Measurements from ENCODE around the gene ZNF317.

The ZNF317 gene

GRCh38 chr19:9140159-9140874 lies at the start of gene ZNF317:
Gene ZNF317 (plus strand): TSS chr19:9140397. CDS start chr19:9156017, 15,620 bp downstream.
- H3K4me3 ChIP-seq (ENCODE audit: low read depth, low read length): peak within 1 kb of the TSS; percentile 99
- no peak for TF ChIP-seq CTCF (IDR thresholded peaks at IDR 0.05; ENCODE audit: low read depth, low read length)

GRCh38 chr19:9107375-9107774 lies 32.8 kb upstream of the ZNF317 start, which contains the start of gene OR7G2:
Gene OR7G2 (minus strand): TSS chr19:9107475. CDS start chr19:9103243, 4,232 bp downstream.
- TF ChIP-seq CTCF (IDR thresholded peaks at IDR 0.05; ENCODE audit: low read depth, low read length): no peak
- H3K4me3 ChIP-seq (ENCODE audit: low read depth, low read length): no peak within 1 kb of the TSS

GRCh38 chr19:9109959-9110358 lies 30.2 kb upstream of the ZNF317 start:
- H3K4me3 ChIP-seq (ENCODE audit: low read depth, low read length): no peak overlapping the region
- no peak for TF ChIP-seq CTCF (IDR thresholded peaks at IDR 0.05; ENCODE audit: low read depth, low read length)

- no peak within 1 kb of the TSS for H3K4me3 ChIP-seq (ENCODE audit: low read depth, low read length)
- no peak for TF ChIP-seq CTCF (IDR thresholded peaks at IDR 0.05; ENCODE audit: low read depth, low read length)
These were observed 24.8 kb upstream of the ZNF317 start, which contains the start of gene OR7G1 for GRCh38 chr19:9115307-9115813. Gene OR7G1 (minus strand): TSS chr19:9115763. CDS start chr19:9115763, 0 bp downstream.

GRCh38 chr19:9116547-9116946 lies 23.6 kb upstream of the ZNF317 start:
- H3K4me3 ChIP-seq (ENCODE audit: low read depth, low read length): no peak overlapping the region
- TF ChIP-seq CTCF (IDR thresholded peaks at IDR 0.05; ENCODE audit: low read depth, low read length): no peak

GRCh38 chr19:9126900-9127405 lies 13.2 kb upstream of the ZNF317 start, which contains the start of gene OR7G3:
Gene OR7G3 (minus strand): TSS chr19:9126950. CDS start chr19:9126950, 0 bp downstream.
- no peak within 1 kb of the TSS for H3K4me3 ChIP-seq (ENCODE audit: low read depth, low read length)
- TF ChIP-seq CTCF (IDR thresholded peaks at IDR 0.05; ENCODE audit: low read depth, low read length): no peak

- TF ChIP-seq CTCF (IDR thresholded peaks at IDR 0.05; ENCODE audit: low read depth, low read length): no peak
These were observed 12.0 kb upstream of the ZNF317 start for GRCh38 chr19:9128171-9128570.

More at GRCh38 chr19:9128171-9128570, 12.0 kb upstream of the ZNF317 start:
- H3K4me3 ChIP-seq (ENCODE audit: low read depth, low read length): no peak overlapping the region

Measured in WI38 (cell line).